IPS-NIHi11 (cell line): Measurements from ENCODE around the gene IZUMO2.
"Not testable (repeated sequence)": the region's sequence is repeated elsewhere in the genome, so short reads cannot be mapped to it uniquely, and the experiment has no call there.

Source experiments
- DNase-seq: peaks from one replicate; pipeline ENCODE4 v3.0.0; 2012; ENCODE audit warnings: mixed read lengths, low spot score

Gene IZUMO2

DNA sequence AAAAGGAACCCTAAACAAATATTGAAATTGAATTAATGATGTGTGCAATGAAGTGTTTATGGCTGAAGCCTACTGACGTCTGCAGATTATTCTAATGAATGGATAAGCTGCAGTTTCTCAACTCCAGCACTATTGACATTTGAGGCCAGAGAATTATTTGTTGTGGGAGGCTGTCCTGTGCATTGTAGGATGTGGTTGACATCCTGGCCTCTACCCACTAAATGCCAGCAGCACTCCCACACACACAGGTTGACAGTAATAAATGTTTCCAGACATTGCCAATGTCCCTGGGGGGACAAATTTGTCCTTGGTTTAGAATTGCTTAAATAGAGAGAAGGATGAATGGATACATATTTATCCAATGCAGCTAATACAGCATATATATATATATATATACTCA is 21.1 kb upstream of the IZUMO2 start:
- no peak for DNase-seq

GRCh38 chr19:50181121-50181520 is 18.0 kb upstream of the IZUMO2 start:
- no peak for DNase-seq

DNA sequence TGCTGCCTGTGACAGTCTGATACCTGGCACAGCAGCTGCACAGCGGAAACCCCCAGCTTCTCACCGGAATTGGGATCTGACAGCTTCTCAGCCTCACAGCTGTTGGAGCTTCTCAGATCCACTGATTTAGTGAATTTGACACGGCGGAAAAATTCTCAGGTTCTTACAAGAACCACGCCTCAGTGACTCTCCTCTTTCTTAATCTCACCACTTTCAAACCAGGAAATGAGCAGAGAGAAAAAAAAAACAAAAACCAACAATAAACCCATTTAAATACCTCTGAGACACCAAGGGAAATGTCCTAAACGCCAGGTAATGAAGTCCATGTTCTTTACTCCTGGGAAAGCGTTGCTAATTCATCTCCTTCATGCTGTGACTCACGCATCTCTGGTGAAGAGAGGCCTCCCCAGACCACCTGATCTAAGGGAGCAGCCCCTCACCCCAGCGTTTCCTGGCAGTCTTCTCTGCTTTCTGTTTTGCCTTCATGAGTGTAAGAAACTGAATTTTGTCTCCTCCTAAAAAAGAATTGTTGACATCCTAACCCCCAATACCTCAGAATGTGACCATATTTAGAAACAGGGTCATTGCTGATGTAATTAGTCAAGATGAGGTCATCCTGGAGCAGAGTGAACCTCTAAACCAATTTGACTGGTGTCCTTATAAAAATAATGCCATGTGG is 15.9 kb upstream of the IZUMO2 start:
- no peak for DNase-seq

GRCh38 chr19:50178320-50178719 is 15.2 kb upstream of the IZUMO2 start:
- no peak for DNase-seq

DNA sequence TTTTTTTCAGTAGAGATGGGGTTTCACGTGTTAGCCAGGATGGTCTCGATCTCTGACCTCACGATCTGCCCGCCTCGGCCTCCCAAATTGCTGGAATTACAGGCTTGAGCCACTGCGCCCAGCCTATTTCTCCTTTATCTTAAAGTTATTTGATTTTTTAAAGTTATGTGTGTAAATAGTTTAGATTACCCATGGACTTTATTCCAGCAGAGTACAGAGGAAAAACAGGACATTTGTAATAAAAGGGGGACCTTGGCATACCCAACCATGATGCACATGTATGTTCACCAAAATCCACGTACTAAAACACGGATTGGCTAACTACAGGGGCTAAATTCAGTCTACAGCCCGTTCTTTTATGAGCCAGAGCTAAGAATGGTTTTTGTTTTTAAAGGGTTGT is 13.7 kb upstream of the IZUMO2 start:
- DNase-seq = no peak

DNA sequence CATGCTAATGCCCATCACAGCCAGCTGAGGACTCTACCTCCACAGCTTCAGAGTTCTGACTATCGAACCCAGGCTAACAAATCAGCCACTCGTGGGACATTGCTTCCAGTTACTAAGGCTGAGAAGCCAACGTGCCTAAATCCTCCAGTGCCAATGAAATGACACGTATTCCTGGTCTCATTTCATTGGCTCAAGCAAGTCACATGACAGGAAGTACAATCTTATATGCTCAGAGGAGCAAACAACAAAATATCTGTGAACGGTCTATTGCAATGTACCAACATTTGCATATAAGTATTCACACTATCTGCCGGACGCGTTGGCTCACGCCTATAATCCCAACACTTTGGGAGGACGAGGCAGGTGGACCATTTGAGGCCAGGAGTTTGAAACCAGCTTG is 12.8 kb upstream of the IZUMO2 start:
- DNase-seq = no peak

- no peak for DNase-seq
These were observed 11.2 kb upstream of the IZUMO2 start for GRCh38 chr19:50174100-50174793.

GRCh38 chr19:50173127-50173526 is 10.0 kb upstream of the IZUMO2 start:
- DNase-seq = no peak

- DNase-seq = no peak
These were observed 9.6 kb upstream of the IZUMO2 start for GRCh38 chr19:50172726-50173125.

GRCh38 chr19:50171752-50172151 is 8.7 kb upstream of the IZUMO2 start:
- DNase-seq = no peak

DNA sequence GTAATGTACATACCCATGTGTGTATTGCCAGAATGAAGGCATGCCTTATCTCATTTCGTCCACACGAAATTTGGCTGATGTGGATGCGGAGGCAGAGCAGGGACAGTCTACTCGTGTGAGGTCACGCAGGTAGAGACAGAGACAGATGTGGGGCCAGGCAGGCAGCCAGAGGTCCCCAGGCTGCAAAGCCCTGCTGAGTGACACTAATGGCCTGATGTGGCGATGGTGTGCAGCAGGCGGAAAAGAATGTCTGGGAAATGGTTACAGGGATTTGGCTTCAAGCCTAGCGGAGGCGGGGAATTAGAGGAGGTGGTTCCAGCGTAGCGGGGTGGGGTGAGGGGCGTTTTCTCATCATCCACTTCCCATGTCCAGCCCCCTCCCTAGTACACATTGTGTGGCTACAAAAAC is 4.2 kb upstream of the IZUMO2 start:
- DNase-seq = peak; percentile 42

GRCh38 chr19:50159078-50159477 is 4.0 kb downstream of the IZUMO2 start:
- DNase-seq = no peak

GRCh38 chr19:50158577-50158976 is 4.5 kb downstream of the IZUMO2 start:
- no peak for DNase-seq

GRCh38 chr19:50155520-50156109 is 7.5 kb downstream of the IZUMO2 start:
- DNase-seq = no peak

GRCh38 chr19:50154529-50154928 is 8.6 kb downstream of the IZUMO2 start:
- no peak for DNase-seq

DNA sequence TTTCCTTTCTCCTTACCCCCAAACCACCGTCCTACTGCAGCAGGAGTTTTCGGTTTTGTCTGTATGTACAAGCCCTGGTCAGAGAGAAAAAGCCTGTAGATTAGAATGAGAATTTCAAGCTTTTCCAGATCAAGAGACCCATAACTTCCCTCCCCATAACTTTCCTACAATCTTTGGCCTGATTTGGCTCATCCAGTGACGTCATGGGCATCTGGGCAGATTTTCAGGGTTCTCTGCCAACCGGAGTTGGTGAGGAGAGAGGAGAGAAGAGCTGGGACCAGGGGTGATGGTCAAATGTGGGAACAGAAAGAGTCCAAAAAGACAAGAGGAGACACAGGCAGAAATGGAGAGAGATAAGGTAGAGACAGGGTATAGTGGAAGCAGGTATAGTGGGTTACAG is 10.5 kb downstream of the IZUMO2 start:
- no peak for DNase-seq

- no peak for DNase-seq
These were observed 14.6 kb downstream of the IZUMO2 start for GRCh38 chr19:50148528-50148927.

- peak; percentile 80 for DNase-seq
These were observed 15.3 kb downstream of the IZUMO2 start for GRCh38 chr19:50147462-50148423.

GRCh38 chr19:50141921-50142320 is 21.2 kb downstream of the IZUMO2 start:
- DNase-seq = not testable (repeated sequence)

DNA sequence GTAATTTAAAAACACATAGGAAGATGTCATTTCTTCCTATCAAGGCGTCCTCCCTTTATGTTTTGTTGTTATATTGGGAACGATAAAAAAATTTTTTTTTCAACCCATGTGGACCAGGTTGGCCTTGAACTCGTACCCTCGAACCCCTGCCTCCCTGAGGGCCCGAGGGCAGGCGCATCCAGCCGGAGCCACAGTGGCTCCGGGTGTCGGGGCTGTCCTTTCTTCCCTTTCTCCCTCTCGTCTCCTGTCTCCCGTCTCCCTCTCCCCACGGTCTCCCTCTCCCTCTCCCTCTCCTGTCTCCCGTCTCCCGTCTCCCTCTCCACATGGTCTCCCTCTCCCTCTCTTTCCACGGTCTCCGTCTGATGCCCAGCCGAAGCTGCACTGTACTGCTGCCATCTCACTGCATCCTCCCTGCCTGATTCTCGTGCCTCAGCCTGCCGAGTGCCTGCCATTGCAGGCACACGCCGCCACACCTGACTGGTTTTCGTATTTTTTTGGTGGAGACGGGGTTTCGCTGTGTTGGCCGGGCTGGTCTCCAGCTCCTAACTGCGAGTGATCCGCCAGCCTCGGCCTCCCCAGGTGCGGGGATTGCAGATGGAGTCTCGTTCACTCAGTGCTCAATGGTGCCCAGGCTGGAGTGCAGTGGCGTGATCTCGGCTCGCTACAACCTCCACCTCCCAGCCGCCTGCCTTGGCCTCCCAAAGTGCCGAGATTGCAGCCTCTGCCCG is 22.8 kb downstream of the IZUMO2 start:
- not testable (repeated sequence) for DNase-seq

DNA sequence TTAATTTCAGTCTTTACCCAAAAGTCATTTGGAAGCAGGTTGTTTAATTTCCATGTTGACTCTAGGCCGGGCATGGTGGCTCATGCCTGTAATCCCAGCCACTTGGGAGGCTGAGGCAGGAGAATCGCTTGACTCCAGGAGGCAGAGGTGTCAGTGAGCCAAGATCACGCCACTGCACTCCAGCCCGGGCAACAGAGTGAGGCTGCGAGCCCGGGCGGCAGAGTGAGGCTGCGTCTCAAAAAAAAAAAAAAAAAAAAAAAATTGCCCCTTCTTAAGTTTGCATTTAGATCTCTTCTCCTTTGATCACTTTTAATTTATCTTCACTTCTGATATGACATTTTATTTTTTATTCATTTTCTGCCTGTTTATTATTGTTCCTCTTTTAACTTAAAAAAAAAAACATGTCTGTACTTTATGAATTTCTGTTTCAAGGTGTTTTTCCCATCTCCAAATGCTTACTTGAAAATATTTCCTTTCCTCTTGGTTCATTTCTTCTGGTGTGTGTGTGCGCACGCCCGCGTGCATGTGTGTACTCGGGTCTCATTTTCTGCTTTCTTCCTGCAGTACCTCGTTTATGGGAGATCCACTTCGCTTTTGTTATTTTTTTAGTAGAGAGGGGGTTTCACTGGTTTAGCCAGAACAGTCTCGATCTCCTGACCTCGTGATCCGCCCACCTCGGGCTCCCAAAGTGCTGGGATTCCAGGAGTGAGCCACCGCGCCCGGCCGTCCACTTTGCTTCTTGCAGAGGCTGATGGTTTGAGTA is 26.3 kb downstream of the IZUMO2 start:
- DNase-seq = not testable (repeated sequence)
